Measurements from ENCODE around the gene ZBTB48.
"Not testable (repeated sequence)": the region's sequence is repeated elsewhere in the genome, so short reads cannot be mapped to it uniquely, and the experiment has no call there.

Gene ZBTB48

DNA sequence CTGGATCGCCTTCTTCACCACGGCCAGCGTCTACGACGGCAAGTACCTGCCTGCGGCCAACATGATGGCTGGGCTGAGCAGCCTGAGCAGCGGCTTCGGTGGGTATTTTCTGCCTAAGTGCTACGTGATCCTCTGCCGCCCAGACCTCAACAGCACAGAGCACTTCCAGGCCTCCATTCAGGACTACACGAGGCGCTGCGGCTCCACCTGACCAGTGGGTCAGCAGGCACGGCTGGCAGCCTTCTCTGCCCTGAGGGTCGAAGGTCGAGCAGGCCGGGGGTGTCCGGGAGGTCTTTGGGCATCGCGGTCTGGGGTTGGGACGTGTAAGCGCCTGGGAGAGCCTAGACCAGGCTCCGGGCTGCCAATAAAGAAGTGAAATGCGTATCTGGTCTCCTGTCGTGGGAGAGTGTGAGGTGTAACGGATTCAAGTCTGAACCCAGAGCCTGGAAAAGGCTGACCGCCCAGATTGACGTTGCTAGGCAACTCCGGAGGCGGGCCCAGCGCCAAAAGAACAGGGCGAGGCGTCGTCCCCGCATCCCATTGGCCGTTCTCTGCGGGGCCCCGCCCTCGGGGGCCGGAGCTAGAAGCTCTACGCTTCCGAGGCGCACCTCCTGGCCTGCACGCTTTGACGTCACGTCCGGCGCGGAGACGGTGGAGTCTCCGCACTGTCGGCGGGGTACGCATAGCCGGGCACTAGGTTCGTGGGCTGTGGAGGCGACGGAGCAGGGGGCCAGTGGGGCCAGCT, at the start of gene ZBTB48:
Gene ZBTB48, plus strand, starts transcription at position 621 of the 745 bp plus-strand sequence. CDS start 616 bp downstream, outside the sequence.
- DNase-seq (ENCODE audit: low read depth): peak; percentile 97

DNA sequence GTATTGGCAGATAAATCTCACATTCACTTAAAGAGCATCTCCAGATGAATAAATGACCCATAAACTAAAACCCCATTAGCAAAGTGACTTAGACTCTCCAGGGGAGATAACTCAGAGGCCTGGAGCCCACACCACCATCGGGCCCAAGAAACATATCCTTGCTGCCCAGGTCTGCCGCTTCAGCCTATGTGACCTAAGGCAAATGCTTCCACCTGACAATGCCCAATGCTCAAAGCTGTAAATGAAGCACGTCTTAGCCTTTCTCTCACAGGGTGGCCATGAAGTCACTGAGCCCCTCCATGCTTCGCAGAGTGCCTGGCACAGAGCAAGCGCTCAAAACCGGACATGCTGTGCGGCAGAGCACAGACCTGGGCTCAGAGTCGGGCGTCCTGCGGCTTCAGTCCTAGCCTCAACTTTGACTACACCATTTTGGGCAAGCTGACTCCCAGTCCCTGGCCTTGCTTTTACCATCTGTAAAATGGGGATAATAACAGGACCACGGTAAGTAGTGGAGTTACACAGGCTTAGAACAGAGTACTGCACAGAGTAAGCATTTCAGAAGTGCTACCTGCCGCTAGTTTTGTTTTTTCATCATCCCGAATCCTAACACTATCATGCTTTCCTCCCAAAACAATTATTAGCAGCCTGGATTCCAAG, 49.2 kb upstream of the ZBTB48 start:
- DNase-seq (ENCODE audit: low read depth): no peak

DNA sequence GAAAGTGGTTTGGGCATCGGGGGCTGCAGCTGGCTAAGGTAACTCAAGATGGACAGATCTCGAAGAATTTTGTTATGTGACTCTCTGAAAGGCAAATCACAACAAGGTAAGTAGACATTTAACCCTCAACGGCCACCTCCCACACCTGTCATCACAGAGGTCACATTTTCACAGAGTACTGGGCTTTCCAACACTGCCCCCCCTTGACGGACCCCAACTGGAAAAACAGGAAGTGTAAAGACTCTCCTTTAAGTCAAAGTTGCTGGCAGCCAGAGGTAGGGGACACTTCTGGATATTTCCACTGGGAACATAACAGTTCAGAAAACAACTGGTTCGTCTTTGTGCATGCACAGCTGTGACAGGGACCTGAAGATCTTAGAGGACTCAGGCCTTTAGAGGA, 47.8 kb upstream of the ZBTB48 start:
- DNase-seq (ENCODE audit: low read depth): no peak

DNA sequence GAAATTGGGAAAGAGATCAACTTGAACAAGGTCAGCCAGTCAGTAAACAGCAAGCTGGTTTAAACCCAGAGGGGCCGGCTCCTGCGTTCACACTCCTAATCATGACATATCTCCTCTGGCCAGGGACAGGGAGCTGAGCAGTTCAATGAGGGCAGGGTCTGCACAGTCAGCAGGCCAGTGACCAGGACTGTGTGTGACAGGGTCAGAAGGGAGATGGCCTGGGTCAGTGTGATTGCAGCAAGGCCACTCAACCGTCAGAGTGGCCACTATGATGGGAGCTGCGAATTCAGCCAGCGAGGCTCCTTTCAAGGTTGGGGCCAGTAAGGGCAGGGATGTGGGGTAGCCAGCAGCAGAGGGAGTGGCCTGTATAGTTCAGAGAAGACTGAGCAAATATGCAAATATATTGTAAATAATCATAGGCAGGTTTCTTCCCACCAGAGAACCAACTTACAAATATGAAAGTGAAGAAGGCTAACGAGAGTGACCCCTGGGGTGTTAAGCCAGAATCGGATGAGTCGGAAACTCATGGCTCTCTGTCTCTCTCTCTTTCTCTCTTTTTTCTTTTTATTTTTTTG, 45.5 kb upstream of the ZBTB48 start:
- DNase-seq (ENCODE audit: low read depth): no peak

DNA sequence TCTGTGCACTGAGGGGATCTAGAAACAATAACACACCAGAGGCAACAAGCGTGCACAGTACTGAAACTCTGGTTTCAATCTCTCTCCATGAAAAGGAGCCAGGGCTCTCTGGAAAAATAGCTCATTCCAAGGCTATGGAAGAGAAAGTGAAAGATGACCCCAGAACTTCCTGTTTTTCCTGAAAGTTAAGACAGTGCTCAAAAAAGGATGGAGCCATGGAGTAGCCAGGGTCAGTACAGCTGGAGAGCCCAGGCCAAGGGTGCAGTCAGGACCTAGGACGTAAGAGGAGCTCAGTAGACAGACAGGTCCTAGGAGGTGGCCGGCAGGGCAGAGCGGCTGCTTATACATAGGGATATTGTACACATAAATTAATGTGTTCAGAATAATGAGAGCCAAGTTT, 44.6 kb upstream of the ZBTB48 start:
- DNase-seq (ENCODE audit: low read depth): no peak

DNA sequence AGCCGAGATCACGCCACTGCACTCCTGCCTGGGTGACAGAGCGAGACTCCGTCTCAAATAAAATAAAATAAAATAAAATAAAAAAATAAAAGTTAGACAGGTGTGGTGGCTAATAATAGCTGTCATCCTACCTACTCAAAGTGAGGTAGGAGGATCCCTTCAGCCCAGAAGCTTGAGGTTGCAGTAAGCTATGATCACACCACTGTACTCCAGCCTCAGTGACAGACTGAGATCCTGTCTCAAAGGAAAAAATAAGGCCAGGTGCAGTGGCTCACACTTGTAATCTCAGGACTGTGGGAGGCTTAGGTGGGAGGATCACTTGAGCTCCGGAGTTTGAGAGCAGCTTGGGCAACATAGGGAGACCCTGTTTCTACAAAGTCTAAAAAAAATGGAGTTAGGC, 43.5 kb upstream of the ZBTB48 start:
- no peak for DNase-seq (ENCODE audit: low read depth)

DNA sequence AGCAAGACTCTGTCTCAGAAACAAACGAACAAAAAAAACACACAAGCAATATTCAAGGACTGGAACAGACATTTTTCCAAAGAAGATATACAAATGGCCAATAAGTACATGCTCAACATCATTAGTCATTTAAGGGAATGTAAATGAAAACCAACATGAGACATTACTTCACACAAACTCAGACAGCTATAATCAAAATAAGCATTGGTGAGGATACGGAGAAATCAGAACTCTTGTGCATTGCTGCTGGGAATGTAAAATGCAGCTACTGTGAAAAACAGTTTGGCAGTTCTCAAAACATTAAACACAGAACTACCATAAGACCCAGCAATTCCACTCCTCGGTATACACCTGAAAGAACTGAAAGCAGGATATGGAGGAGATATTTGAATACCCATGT, 40.8 kb upstream of the ZBTB48 start:
- DNase-seq (ENCODE audit: low read depth): no peak

DNA sequence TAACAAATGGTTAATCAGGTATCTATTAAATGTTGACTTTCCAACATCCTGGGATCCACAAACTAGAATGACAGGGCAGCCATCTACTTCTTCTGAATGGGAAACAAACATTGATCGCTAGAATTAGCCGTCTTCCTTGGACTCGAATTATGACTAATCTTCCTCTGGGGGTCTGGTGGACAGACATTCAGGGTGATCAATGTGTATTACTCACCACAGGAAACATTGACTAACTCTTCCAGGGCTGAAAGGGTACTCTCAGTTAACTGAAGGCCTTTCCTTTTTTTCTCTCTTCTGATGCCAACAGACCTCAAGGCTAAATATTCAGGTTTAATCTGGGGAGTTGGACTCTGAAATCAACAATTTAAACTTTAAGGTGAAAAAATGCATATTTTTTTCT, 35.0 kb upstream of the ZBTB48 start:
- no peak for DNase-seq (ENCODE audit: low read depth)

DNA sequence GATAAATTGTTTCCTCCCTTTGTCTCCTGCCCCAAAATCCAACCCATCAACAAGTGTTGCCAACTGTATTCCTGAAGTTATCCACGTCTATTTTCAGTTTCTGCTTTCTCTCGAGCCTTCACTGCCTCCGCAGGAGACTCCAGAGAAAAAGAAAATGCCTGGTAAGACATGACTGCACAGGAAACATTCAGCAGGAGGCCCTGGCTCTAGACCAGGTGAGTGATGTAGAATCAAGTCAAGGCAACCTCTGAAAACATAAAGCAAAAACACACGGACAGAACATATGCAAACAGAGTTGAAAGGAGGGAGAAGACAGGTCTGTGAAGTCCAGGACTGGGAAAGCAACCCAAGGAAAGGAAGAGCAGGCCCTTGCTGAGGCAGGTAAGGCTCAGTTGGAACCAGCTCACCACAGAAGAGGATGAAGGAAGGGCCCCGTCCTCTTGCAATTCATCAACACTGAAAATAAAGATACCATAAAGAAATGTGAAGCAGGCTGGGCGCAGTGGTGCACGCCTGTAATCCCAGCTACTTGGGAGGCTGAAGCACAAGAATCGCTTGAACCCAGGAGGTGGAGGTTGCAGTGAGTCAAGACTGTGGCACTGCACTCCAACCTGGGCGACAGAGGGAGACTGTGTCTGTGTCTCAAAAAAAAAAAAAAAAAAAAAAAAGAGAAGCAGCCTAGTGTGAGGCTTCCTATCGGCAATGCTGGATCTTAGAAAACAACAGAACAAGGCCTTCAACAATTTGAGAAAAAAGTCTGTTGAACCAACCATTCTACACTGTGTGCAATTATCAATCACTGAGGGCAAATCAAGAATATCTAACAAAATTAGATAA, 34.3 kb upstream of the ZBTB48 start:
- no peak for DNase-seq (ENCODE audit: low read depth)

DNA sequence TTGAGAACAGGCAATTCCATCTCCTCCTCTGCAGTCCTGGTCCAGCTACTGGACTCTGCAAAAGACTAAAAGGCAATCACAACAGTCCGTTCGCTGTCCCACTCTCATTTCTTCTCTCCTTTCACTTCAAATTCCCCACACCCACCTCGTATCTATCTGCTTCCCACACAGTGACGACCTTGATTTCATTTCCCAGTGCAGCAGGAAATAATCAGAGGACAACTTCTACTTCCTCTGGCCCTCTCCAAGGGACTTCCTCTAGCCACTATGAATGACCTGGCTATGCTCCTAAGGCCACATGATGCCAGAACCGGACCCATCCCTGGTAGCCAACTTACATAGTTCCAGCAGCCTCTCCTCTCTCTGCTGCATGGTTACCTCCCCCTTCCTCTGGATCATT, 33.5 kb upstream of the ZBTB48 start:
- no peak for DNase-seq (ENCODE audit: low read depth)

DNA sequence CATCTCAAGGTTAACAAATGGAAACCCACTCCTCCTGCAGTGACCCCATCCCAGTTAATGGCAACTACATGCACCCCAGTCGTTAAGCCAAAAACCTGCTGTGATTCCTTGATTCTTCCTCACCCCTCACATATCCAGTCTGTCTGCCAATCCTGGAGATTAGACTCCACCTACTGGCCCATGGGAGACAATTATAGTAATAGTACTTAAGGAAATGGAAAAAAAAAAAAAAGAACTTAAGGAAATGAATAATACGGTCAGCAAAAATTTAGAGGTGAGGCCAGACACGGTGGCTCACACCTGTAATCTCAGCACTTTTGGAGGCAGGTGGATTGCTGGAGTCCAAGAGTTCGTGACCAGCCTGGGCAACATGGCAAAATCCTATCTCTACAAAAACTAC, 32.5 kb upstream of the ZBTB48 start:
- no peak for DNase-seq (ENCODE audit: low read depth)

DNA sequence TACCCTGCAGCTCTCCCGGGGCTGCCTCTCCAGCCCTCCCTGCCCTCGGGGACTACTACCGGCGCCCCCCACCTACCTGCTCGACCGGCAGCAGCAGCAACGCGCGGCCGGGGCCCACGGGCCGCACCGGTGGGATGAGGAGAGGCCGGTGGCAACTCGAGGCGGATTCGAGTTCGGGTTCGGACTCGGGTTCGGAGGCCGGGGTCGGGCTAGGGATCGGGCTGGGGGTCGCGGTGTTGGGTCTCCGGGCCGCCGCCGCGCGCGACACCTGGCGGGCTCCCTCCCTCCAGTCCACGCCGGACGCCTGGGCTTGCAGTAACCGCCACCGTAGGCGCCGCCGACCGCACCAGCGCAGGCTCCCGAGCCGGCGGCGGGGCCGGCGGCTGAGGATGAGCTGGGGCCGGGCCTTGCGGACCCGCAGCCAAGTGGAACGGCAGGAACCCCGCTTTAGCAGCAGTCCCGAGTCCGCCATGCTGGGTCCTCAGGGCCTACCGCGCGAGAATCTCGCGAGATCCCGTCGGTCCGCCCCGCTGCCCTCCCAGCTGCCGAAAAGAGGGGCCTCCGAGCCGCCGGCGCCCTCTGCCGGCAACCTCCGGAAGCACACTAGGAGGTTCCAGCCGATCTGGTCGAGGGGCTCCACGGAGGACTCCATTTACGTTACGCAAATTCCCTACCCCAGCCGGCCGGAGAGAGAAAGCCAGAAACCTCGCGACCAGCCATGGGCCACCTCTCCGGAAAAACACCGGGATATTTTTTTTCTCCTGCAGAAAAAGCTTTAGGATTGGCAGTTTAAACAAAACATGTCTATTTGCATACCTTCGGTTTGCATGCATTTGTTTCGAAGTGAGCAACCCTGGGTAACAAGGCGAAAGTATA, 25.5 kb upstream of the ZBTB48 start, which contains the start of gene NOL9:
Gene NOL9, minus strand, starts transcription at position 483 of the 876 bp plus-strand sequence. Its CDS starts 11 bp downstream, at position 472.
- peak; percentile 88 for DNase-seq (ENCODE audit: low read depth)

DNA sequence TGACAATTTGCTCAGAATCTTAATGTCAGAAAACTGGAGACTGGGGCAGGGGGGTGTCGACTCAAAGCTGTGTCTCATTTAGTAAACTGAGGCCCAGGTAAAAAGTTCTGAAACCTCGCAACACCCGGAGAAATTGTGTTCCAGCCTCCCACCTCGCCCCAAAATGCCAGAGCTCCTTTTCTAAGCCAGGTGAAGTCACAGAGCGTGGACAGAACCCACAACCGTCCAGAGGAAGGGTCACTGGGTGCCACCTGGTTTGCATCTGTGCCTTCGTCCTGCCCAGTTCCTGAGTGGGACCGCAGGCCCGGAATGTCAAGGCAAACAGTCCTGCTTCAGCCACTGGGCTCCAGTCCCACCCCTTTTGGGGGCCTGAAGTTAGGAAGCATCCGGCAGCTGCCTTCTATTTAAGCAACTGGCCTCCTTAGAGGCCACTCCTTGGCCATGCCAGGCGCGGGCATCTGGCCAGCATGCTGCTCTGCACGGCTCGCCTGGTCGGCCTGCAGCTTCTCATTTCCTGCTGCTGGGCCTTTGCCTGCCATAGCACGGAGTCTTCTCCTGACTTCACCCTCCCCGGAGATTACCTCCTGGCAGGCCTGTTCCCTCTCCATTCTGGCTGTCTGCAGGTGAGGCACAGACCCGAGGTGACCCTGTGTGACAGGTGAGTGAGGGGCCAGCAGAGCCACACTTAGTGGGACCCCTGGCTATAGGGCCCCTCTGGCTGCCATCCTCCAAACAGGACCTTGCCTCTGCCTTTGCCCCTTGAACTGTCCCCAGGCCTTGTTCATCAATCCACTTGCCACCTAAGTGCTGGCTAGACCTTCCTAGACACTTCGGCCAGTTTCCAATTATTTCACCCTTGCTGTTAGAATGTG, 24.7 kb upstream of the ZBTB48 start, which contains the start of gene TAS1R1:
Gene TAS1R1, plus strand, starts transcription at position 401 of the 872 bp plus-strand sequence. Its CDS starts 67 bp downstream, at position 468.
- DNase-seq (ENCODE audit: low read depth): no peak

DNA sequence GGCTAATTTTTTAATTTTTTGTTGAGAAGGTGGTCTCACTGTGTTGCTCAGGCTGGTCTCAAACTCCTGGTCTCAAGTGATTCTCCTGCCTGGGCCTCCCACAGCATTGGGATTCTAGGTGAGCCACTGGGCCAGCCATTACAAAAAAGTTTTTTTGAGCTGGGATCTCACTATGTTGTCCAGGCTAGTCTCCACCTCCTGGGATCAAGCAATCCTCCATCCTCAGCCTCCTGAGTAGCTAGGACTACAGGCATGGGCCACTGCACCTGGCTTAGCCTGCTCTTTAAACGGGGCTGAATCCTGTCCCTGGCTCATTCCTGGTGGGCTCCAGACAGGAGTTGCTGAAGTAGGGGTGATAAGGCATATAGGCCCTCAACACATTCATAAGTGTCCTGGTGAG, 22.2 kb upstream of the ZBTB48 start:
- DNase-seq (ENCODE audit: low read depth): no peak

DNA sequence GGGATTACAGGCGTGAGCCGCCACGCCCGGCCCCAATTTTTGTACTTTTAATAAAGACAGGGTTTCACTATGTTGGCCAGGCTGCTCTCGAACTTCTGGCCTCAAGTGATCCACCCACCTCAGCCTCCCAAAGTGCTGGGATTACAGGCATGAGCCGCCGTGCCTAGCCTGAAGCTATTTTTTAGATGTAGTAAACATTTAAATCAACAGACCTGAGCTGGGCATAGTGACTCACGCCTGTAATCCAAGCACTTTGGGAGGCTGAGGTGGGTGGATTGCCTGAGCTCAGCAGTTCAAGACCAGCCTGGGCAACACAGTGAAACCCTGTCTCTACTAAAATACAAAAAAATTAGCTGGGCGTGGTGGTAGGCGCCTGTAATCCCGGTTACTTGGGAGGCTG, 20.6 kb upstream of the ZBTB48 start:
- DNase-seq (ENCODE audit: low read depth): not testable (repeated sequence)

DNA sequence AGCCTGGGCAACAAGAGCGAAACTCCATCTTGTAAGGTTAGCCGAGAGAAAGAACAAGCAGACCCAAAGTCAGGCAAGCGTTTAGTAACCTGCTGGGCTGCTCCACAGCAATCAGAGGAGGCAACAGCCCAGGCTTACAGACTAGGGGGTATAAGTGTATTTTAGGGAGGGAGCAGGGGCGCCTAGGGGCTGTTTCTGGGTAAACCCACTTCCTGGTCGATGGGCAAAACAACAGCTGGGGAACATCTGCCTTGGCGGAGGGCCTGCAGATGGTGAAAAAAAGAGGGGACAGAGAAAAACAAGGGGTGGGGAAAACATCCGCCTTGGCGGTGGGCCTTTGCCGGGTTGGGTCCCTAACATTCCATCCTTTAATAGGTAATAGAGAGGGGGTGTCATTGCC, 19.5 kb upstream of the ZBTB48 start:
- no peak for DNase-seq (ENCODE audit: low read depth)

DNA sequence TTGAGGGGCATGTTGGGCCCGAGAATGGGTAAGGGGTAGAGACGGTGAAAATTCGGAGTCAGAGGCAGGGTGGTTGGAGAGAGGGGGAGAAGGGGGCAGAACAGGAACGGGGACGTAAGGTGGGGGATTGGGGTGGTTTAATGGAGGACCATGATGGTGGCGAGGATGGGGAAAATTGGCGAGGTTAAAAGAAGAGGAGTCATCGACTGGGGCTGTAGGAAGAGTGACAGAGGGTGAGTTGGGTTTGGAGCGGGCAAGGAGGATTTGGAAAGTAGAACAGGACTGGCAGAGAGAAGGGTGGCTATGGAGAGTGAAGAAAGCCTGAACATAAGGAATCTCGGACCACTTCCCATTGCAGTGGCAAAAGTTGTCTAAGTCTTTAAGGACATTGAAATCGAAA, 10.8 kb upstream of the ZBTB48 start:
- no peak for DNase-seq (ENCODE audit: low read depth)

DNA sequence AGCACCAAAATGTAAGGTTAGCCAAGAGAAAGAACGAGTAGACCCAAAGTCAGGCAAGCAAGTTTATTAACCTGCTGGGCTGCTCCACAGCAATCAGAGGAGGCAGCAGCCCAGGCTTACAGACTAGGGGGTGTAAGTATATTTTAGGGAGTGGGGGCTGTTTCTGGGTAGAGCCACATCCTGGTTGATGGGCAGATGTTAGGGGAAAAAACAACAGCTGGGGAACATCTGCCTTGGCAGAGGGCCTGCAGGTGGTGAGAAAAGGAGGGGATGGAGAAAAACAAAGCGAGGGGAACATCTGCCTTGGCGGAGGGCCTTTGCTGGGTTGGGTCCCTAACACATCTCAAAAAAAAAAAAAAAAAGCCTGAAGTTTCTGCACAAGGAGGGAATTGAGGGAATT, 9.7 kb upstream of the ZBTB48 start:
- no peak for DNase-seq (ENCODE audit: low read depth)

DNA sequence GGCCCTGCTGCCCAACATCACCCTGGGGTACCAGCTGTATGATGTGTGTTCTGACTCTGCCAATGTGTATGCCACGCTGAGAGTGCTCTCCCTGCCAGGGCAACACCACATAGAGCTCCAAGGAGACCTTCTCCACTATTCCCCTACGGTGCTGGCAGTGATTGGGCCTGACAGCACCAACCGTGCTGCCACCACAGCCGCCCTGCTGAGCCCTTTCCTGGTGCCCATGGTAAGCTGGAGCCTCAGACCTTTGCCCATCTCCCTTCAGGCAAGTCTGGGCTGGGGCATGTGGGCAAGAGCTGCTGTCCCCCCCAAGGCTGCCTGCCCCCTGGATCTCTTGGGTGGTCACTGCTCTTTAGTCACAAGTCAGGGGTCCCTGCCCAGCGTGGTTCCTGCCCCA, 8.8 kb upstream of the ZBTB48 start:
- no peak for DNase-seq (ENCODE audit: low read depth)

DNA sequence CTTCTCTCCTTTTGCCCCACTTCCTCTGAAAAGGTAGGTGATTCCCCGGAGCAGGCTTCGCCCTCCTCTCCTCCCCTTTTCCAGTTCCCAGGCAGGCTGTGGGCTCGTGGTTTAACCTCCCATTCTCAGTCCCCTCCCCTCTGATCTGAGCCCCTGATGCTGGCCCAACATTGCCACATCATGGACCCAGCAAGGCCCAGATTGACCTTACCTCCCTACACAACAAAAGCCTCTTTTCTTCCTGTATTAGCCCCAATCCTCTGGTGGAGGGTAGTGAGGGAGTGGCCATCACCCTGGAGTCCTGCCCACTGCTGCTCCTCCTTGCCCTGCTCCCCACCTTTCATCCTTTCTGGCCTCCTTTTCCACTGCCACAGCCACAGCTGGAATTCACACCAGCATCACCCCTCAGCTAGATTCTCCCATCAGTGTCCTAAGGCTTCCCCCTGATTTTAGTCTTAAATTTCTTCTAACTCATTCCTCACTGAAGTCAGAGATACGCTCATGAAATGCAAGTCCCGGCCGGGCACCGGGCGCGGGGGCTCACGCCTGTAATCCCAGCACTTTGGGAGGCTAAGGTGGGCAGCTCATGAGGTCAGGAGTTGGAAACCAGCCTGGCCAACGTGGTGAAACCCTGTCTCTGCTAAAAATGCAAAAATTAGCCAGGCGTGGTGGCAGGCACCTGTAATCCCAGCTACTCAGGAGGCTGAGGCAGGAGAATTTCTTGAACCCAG, 7.0 kb upstream of the ZBTB48 start:
- no peak for DNase-seq (ENCODE audit: low read depth)
